Left ventricle myocardium inferior (tissue), 1 donor: Measurements from ENCODE around the gene RGS9. TPM values are rescaled to one million over a fixed set of nuclear protein-coding genes. Genes with fewer than 3 reads are reported as not detected.

Experiments
- DNase-seq: peaks from one replicate; pipeline ENCODE4 v3.0.0-alpha.2; 2020
- H3K27ac ChIP-seq: fragments of 200-600 bp; replicated peaks from 2 replicates; pipeline ENCODE4 v1.8.0; 2021
- H3K27me3 ChIP-seq: fragments of 200-600 bp; 2 replicates; pipeline ENCODE4 v1.8.0; 2021; ENCODE audit warnings: low read depth
- H3K36me3 ChIP-seq: fragments of 200-600 bp; 2 replicates; pipeline ENCODE4 v1.8.0; 2021
- H3K4me1 ChIP-seq: fragments of 200-600 bp; 2 replicates; pipeline ENCODE4 v1.8.0; 2021
- H3K4me3 ChIP-seq: fragments of 200-600 bp; 2 replicates; pipeline ENCODE4 v1.8.0; 2021; ENCODE audit warnings: mild to moderate bottlenecking, moderate library complexity
- H3K9me3 ChIP-seq: fragments of 200-600 bp; replicated peaks from 2 replicates; pipeline ENCODE4 v1.8.0; 2021
- intact Hi-C: fragments of 100-400 bp; cut with micrococcal nuclease; formaldehyde crosslinking; loops from one replicate; pipeline ENCODE4 v1.11.0; 2022
- total RNA-seq: library from RNA; stranded (reverse); fragmentation: NEBNext Ultra II Directional; extraction: Animal tissue kit (Norgen Biotek cat#: 25700); gene quantifications from one replicate; pipeline ENCODE4 v1.2.1, GENCODE V29; 2021
- TF ChIP-seq, protein P1 (sequence below): fragments of 200-600 bp; IDR thresholded peaks from 2 replicates; pipeline ENCODE4 v1.8.0; 2021; ENCODE audit warnings: antibody characterized with exemption, mild to moderate bottlenecking, borderline replicate concordance
- donor health status: DM: no; HTN: yes; CAD: no; lungs with severe emphysema.

RGS9 gene
- total RNA-seq, 1 donor from 2014 or later: 1.6 TPM

GRCh38 chr17:65265276-65265675 lies 128.1 kb downstream of the RGS9 start:
- Histone ChIP-seq H3K27ac (no peak overlapping the region), H3K4me3 (no peak overlapping the region), H3K9me3 (peaks cover 21% of the 10 kb centered on the region), H3K27me3 (peaks cover 4% of the 10 kb centered on the region), H3K4me1 (no peaks in the 10 kb centered on the region), H3K36me3 (no peaks in the 10 kb centered on the region)
- TF ChIP-seq, protein P1, sequence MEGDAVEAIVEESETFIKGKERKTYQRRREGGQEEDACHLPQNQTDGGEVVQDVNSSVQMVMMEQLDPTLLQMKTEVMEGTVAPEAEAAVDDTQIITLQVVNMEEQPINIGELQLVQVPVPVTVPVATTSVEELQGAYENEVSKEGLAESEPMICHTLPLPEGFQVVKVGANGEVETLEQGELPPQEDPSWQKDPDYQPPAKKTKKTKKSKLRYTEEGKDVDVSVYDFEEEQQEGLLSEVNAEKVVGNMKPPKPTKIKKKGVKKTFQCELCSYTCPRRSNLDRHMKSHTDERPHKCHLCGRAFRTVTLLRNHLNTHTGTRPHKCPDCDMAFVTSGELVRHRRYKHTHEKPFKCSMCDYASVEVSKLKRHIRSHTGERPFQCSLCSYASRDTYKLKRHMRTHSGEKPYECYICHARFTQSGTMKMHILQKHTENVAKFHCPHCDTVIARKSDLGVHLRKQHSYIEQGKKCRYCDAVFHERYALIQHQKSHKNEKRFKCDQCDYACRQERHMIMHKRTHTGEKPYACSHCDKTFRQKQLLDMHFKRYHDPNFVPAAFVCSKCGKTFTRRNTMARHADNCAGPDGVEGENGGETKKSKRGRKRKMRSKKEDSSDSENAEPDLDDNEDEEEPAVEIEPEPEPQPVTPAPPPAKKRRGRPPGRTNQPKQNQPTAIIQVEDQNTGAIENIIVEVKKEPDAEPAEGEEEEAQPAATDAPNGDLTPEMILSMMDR: no peak
- intact Hi-C loops: no loop called here
- no peak for DNase-seq

DNA sequence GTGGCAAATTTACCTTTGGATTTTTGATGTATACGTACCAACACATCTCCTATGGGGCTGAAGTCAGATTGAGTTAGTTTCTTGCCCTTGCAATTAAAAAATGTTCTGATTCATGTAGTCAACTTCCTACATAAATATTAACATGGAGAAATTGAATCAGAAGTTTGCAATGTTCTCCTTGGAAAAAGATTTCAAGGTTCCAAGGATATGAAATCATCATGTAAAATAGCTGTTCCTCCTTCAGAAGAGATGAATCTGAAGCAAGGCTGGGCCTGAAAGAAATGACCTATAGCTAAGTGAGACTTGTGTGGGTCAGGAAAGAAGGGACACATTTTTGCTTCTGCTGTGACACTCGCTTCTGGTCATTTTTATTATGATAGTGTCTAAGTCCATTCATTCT lies 131.7 kb downstream of the RGS9 start:
- Histone ChIP-seq H3K9me3 (peaks cover 21% of the 10 kb centered on the region), H3K27me3 (peaks cover 14% of the 10 kb centered on the region), H3K4me3 (no peak overlapping the region), H3K4me1 (no peaks in the 10 kb centered on the region), H3K27ac (no peak overlapping the region), H3K36me3 (no peaks in the 10 kb centered on the region)
- TF ChIP-seq, protein P1: no peak
- intact Hi-C loops: no loop called here
- DNase-seq: no peak

DNA sequence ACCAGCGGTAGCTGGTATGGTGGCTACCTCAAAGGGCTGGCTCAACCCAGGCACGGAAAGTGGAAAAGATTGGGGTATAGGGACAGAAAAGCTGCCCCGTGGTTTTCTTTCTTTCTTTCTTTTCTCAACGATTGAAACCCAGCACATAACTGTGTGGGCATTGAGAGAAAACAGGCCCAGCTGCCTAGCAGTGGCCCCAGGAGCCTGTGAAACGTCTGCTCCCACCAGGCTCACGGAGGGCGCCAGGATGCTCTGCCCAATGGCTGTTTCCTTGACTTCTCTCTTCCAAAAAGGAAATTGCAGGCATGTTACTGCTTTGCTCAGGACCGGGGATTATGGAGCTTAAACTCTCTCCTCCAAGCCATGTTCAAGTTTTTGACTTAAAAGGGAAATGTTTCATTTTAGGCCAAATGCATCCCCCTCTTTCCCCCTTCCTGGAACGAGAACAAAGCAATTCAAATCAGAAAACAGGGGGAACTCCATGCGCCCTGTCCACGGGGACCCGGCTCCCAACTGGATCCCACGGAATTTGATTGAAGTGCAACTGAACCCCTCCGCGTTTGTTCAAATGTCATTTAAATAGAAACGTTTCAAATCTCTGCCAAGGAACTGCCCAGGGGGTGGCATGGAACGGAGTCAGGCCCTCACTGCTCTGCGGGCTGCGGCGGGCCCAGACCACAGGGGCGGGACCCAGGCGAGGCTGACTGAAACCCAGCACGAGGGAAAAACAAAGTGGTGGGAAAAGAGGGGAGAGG lies 133.5 kb downstream of the RGS9 start:
- Histone ChIP-seq H3K9me3 (peaks cover 19% of the 10 kb centered on the region), H3K4me3 (no peak overlapping the region), H3K4me1 (no peaks in the 10 kb centered on the region), H3K27me3 (peaks cover 25% of the 10 kb centered on the region), H3K36me3 (no peaks in the 10 kb centered on the region), H3K27ac (no peak overlapping the region)
- DNase-seq: no peak
- intact Hi-C loops: no loop called here
- TF ChIP-seq, protein P1: no peak

GRCh38 chr17:65271296-65271695 lies 134.1 kb downstream of the RGS9 start:
- intact Hi-C loops: no loop called here
- H3K27ac ChIP-seq: no peak overlapping the region
- no peaks in the 10 kb centered on the region for H3K4me1 ChIP-seq
- no peak for DNase-seq
- H3K4me3 ChIP-seq: no peak overlapping the region
- H3K27me3 ChIP-seq: peaks cover 29% of the 10 kb centered on the region
- TF ChIP-seq, protein P1: no peak
- H3K9me3 ChIP-seq: peaks cover 12% of the 10 kb centered on the region
- no peaks in the 10 kb centered on the region for H3K36me3 ChIP-seq

Other genes with a start within 250 kb of the RGS9 start
- gene LRRC37A3, start 217.9 kb upstream of the RGS9 start, total RNA-seq: 3.5 TPM
- 19.7 TPM for gene GNA13, start 80.6 kb upstream of the RGS9 start, total RNA-seq